ENCODE results near the gene KNDC1. TPM values are rescaled to one million over a fixed set of nuclear protein-coding genes. Genes with fewer than 3 reads are reported as not detected.

The KNDC1 gene
- total and polyA plus RNA-seq, 2 donors (not counting 3 experiments of a cell fraction or from before 2014, with no cell fraction given) = not detected

DNA sequence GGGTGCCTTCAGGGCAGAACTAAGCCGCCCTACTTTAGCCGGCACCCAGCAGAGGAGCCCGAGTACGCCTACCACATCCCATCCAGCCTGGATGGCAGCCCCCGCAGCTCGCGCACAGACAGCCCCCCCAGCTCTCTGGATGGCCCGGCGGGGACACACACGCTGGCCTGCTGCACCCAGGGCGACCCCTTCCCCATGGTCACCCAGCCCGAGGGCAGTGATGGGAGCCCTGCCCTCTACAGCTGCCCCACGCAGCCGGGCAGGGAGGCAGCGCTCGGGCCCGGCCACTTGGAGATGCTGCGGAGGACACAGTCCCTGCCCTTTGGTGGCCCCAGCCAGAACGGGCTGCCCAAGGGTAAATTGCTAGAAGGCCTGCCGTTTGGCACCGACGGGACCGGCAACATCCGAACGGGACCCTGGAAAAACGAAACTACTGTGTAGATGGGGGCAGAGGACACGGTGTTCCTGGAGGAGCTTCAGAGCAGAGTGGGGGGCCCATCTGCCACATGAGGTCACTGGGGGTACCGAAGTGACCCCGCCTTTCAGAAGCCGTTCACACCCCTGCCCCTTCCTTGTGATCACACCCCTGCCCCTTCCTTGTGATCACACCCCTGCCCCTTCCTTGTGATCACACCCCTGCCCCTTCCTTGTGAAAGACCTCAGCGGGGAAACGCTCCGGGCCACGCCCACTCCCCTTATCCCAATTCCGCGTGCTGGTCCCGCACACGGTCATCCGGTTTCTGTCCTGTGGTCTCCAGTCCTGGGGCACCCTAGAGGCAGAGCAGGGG lies 30.8 kb upstream of the KNDC1 start:
- POLR2A ChIA-PET = no interaction called here

More for the DNA sequence above, 30.8 kb upstream of the KNDC1 start:
- no peak overlapping the region for H3K9ac ChIP-seq (replicated peaks; ENCODE audit: extremely low read depth, insufficient read depth, low read length)
- DNase-seq (ENCODE audit: low read depth, low spot score) = no peak
- dilution Hi-C loops (cut with MboI; ENCODE audit: extremely low pct_ligation_motif_present, low sequenced_read_pairs) (no loop called here), intact Hi-C loops (cut with micrococcal nuclease) (no loop called here)
- H3K36me3 ChIP-seq (ENCODE audit: control insufficient read depth in 2 of 2, extremely low read depth in 1 of 2, insufficient read depth in 2 of 2, low read length in 2 of 2) = no peaks in the 10 kb centered on the region
- H4K20me1 ChIP-seq (replicated peaks; ENCODE audit: control insufficient read depth, extremely low read depth, insufficient read depth, low read length) = no peaks in the 10 kb centered on the region
- no TSS peak for BruUV-seq (replicated peaks)
- no peak overlapping the region for H2AFZ ChIP-seq (ENCODE audit: low read depth, low read length)
- no peaks in the 10 kb centered on the region for H3K9me1 ChIP-seq (replicated peaks; ENCODE audit: control insufficient read depth, extremely low read depth, insufficient read depth, low read length)
- H3K4me2 ChIP-seq (ENCODE audit: insufficient read depth, low read length) = no peak overlapping the region
- no peaks in the 10 kb centered on the region for H3K79me2 ChIP-seq (ENCODE audit: control insufficient read depth, insufficient read depth, low read length)
- no peaks in the 10 kb centered on the region for H3K9me3 ChIP-seq (replicated peaks; ENCODE audit: control insufficient read depth, insufficient read depth, low read length)
- H3K27ac ChIP-seq (ENCODE audit: insufficient read depth, low read depth, low read length) = no peak overlapping the region
- TF ChIP-seq, protein P1, sequence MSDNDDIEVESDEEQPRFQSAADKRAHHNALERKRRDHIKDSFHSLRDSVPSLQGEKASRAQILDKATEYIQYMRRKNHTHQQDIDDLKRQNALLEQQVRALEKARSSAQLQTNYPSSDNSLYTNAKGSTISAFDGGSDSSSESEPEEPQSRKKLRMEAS (IDR thresholded peaks at IDR 0.05; ENCODE audit: insufficient read depth, insufficient read length) = no peak
- TF ChIP-seq JUN (IDR thresholded peaks at IDR 0.05; ENCODE audit: borderline replicate concordance, insufficient read depth, insufficient read length, low read depth) (no peak), POLR2AphosphoS5 (IDR thresholded peaks at IDR 0.05; ENCODE audit: insufficient read depth, low read depth, low read length) (no peak), EZH2 (IDR thresholded peaks at IDR 0.05; ENCODE audit: borderline replicate concordance, low read depth, low read length, severe bottlenecking) (no peak), MYC (IDR thresholded peaks at IDR 0.05; ENCODE audit: low read depth, low read length) (no peak), POLR2A (IDR thresholded peaks at IDR 0.05; ENCODE audit: low read depth, low read length) (no peak), FOS (IDR thresholded peaks at IDR 0.05; ENCODE audit: borderline replicate concordance, insufficient read depth, low read length) (no peak), GATA2 (IDR thresholded peaks at IDR 0.05; ENCODE audit: insufficient read depth, insufficient read length, low read depth, low read length) (no peak)
- TF ChIP-seq, protein P2, sequence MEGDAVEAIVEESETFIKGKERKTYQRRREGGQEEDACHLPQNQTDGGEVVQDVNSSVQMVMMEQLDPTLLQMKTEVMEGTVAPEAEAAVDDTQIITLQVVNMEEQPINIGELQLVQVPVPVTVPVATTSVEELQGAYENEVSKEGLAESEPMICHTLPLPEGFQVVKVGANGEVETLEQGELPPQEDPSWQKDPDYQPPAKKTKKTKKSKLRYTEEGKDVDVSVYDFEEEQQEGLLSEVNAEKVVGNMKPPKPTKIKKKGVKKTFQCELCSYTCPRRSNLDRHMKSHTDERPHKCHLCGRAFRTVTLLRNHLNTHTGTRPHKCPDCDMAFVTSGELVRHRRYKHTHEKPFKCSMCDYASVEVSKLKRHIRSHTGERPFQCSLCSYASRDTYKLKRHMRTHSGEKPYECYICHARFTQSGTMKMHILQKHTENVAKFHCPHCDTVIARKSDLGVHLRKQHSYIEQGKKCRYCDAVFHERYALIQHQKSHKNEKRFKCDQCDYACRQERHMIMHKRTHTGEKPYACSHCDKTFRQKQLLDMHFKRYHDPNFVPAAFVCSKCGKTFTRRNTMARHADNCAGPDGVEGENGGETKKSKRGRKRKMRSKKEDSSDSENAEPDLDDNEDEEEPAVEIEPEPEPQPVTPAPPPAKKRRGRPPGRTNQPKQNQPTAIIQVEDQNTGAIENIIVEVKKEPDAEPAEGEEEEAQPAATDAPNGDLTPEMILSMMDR (IDR thresholded peaks at IDR 0.05; ENCODE audit: extremely low read depth in 1 of 2, insufficient read depth in 1 of 2, low read depth in 1 of 2, low read length in 2 of 2) = no peak
- no peak for FAIRE-seq
- H3K4me1 ChIP-seq (ENCODE audit: control insufficient read depth, extremely low read depth, insufficient read depth, low read length) = no peaks in the 10 kb centered on the region
- CTCF ChIA-PET = no interaction called here
- H3K27me3 ChIP-seq (ENCODE audit: control insufficient read depth in 2 of 2, insufficient read depth in 2 of 2, low read length in 2 of 2) = no peaks in the 10 kb centered on the region
- H3K4me3 ChIP-seq (replicated peaks in 1 of 3; ENCODE audit: insufficient read depth in 1 of 3, low read depth in 1 of 3, low read length in 3 of 3) = no peak overlapping the region
